Smooth muscle cell (in vitro differentiated cells): ENCODE measurements around the gene KRTAP13-4. TPM values are rescaled to one million over a fixed set of nuclear protein-coding genes. Genes with fewer than 3 reads are reported as not detected.

Experiments used
- DNase-seq: peaks from one replicate; lab custom pipeline; 2025; ENCODE audit not compliant: unreplicated experiment; lab: John Stamatoyannopoulos, UW
- H2AFZ ChIP-seq: fragments of 200-600 bp; sonication (generic); 2 replicates; pipeline ENCODE4 v1.6.0; 2016; ENCODE audit warnings: antibody characterized with exemption, low read depth, mild to moderate bottlenecking
- H3F3A ChIP-seq: fragments of 200-600 bp; sonication (generic); 2 replicates; pipeline ENCODE4 v1.6.0; 2017; ENCODE audit warnings: antibody characterized with exemption, low read depth
- H3K27ac ChIP-seq: fragments of 200-600 bp; sonication (generic); 2 replicates; pipeline ENCODE4 v1.5.1; 2016; ENCODE audit warnings: low read depth, mild to moderate bottlenecking
- H3K27me3 ChIP-seq: fragments of 200-600 bp; sonication (generic); 2 replicates; pipeline ENCODE4 v1.6.1; 2016; ENCODE audit warnings: low read depth, mild to moderate bottlenecking
- H3K36me3 ChIP-seq: fragments of 200-600 bp; sonication (generic); 2 replicates; pipeline ENCODE4 v1.5.1; 2016; ENCODE audit warnings: low read depth
- H3K4me1 ChIP-seq: fragments of 200-600 bp; sonication (generic); 2 replicates; pipeline ENCODE4 v1.5.1; 2016; ENCODE audit warnings: low read depth
- H3K4me2 ChIP-seq: fragments of 200-600 bp; sonication (generic); 2 replicates; pipeline ENCODE4 v1.6.0; 2016; ENCODE audit warnings: mild to moderate bottlenecking
- H3K4me3 ChIP-seq: fragments of 200-600 bp; sonication (generic); 2 replicates; pipeline ENCODE4 v1.5.1; 2016; ENCODE audit warnings: mild to moderate bottlenecking
- H3K79me2 ChIP-seq: fragments of 200-600 bp; sonication (generic); 2 replicates; pipeline ENCODE4 v1.6.0; 2016; ENCODE audit warnings: low read depth, mild to moderate bottlenecking
- H3K9ac ChIP-seq: fragments of 200-600 bp; sonication (generic); 2 replicates; pipeline ENCODE4 v1.6.0; 2016; ENCODE audit warnings: low read depth
- H3K9me3 ChIP-seq: fragments of 200-600 bp; sonication (generic); replicated peaks from 2 replicates; pipeline ENCODE4 v1.5.1; 2016; ENCODE audit warnings: low read depth
- H4K20me1 ChIP-seq: fragments of 200-600 bp; sonication (generic); 2 replicates; pipeline ENCODE4 v1.6.0; 2016; ENCODE audit warnings: low read depth
- WGBS: methylation state at CpG from one replicate; pipeline ENCODE4 v1.1.7; 2016; ENCODE audit warnings: low lambda C conversion rate; 5-methylcytosine and 5-hydroxymethylcytosine counted together
- polyA plus RNA-seq: library from polyadenylated mRNA; unstranded; fragments of >200 nt; fragmentation: Nextera tagmentation; extraction: Ambion mirVana; gene quantifications from 2 replicates; pipeline ENCODE4 v1.2.1, GENCODE V29; 2016
- total RNA-seq: library from RNA; depleted of rRNA; stranded (reverse); fragments of >200 nt; gene quantifications from 2 replicates; pipeline ENCODE4 v1.2.3, GENCODE V29; 2014
- TF ChIP-seq, protein P1 (sequence below): fragments of 200-600 bp; sonication (generic); IDR thresholded peaks from 2 replicates; pipeline ENCODE4 v1.5.1; 2017; ENCODE audit warnings: borderline replicate concordance, mild to moderate bottlenecking, antibody characterized with exemption; ENCODE audit not compliant: insufficient read depth, poor library complexity, severe bottlenecking

The KRTAP13-4 gene
- total and polyA plus RNA-seq, 2 experiments from 2014 or later: not detected

DNA sequence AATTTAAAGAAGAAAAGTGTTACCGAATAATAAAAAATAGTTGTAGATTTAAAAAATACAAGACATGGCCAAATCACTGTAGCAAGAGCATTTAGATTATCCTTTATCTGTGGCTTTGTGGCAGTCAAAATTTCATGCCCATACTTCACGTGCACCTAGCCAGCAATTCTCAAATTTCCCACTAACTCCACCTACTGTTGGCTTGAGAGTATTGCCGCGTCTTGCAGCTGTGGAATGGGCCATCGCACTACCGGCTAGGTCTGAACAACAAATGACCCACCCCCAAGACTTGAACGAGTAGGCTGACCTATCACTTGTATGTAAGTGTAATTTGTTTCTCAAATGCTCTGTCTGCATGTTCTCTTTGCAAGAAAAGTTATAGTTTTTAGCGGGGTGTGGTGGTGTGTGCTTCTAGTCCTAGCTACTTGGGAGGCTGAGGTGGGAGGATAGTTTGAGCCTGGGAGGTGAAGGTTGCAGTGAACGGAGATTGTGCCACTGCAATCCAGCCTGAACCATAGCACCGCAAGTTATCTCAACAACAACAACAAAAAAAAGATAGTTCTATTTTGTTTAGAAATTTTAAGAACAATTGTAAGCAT, 4.1 kb downstream of the KRTAP13-4 start:
- 24% methylated on average over 10 of the region's 10 CpGs for WGBS
- Histone ChIP-seq H3K4me3 (no peak overlapping the region), H3K79me2 (no peaks in the 10 kb centered on the region), H3K9ac (no peak overlapping the region), H3K27ac (no peak overlapping the region), H3K27me3 (peaks cover 4% of the 10 kb centered on the region), H3K36me3 (no peaks in the 10 kb centered on the region), H4K20me1 (no peaks in the 10 kb centered on the region), H3K4me2 (no peak overlapping the region), H3K9me3 (no peaks in the 10 kb centered on the region), H3F3A (no peaks in the 10 kb centered on the region), H3K4me1 (no peaks in the 10 kb centered on the region), H2AFZ (no peak overlapping the region)
- TF ChIP-seq, protein P1, sequence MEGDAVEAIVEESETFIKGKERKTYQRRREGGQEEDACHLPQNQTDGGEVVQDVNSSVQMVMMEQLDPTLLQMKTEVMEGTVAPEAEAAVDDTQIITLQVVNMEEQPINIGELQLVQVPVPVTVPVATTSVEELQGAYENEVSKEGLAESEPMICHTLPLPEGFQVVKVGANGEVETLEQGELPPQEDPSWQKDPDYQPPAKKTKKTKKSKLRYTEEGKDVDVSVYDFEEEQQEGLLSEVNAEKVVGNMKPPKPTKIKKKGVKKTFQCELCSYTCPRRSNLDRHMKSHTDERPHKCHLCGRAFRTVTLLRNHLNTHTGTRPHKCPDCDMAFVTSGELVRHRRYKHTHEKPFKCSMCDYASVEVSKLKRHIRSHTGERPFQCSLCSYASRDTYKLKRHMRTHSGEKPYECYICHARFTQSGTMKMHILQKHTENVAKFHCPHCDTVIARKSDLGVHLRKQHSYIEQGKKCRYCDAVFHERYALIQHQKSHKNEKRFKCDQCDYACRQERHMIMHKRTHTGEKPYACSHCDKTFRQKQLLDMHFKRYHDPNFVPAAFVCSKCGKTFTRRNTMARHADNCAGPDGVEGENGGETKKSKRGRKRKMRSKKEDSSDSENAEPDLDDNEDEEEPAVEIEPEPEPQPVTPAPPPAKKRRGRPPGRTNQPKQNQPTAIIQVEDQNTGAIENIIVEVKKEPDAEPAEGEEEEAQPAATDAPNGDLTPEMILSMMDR: peak; percentile 59
- no peak for DNase-seq

- Histone ChIP-seq H3K36me3 (no peaks in the 10 kb centered on the region), H3K9ac (no peak overlapping the region), H3K4me2 (no peak overlapping the region), H3K4me1 (no peaks in the 10 kb centered on the region), H3K79me2 (no peaks in the 10 kb centered on the region), H3K9me3 (no peaks in the 10 kb centered on the region), H3K27me3 (peaks cover 4% of the 10 kb centered on the region), H2AFZ (no peak overlapping the region), H4K20me1 (no peaks in the 10 kb centered on the region), H3F3A (no peaks in the 10 kb centered on the region), H3K4me3 (no peak overlapping the region), H3K27ac (no peak overlapping the region)
- 83% methylated on average over 3 of the region's 3 CpGs for WGBS
- TF ChIP-seq, protein P1: no peak
- no peak for DNase-seq
Measured at GRCh38 chr21:30437010-30437565, 7.1 kb downstream of the KRTAP13-4 start.

DNA sequence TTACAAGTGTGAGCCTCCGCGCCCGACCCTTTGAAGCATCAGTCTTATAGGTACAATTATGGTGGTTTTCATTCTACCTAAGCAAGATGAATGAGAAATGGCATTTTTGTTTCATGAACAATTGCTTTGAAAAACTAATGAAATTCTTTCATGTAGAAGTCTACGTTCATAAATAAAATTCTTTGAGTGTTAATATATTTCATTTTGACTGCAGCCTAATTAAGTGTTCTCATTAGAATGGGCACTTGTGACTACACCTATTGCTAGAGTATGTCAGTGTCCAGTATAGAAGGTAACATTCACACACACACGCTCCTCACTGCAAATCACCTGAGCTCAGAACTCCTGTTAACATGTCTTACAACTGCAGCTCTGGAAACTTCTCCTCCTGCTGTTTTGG, 10.0 kb downstream of the KRTAP13-4 start, which contains the start of gene KRTAP15-1:
Gene KRTAP15-1 (plus strand): TSS at position 301 of the 400 bp plus-strand sequence. CDS start 53 bp downstream, at position 354.
- Histone ChIP-seq H3K27ac (no peak within 1 kb of the TSS), H3K4me2 (no peak within 1 kb of the TSS)

More for the DNA sequence above, 10.0 kb downstream of the KRTAP13-4 start, which contains the start of gene KRTAP15-1:
- H3K36me3 ChIP-seq: no peaks in the 10 kb centered on the region
- no peaks in the 10 kb centered on the region for H3K79me2 ChIP-seq
- TF ChIP-seq, protein P1: no peak
- no peaks in the 10 kb centered on the region for H3F3A ChIP-seq
- DNase-seq: no peak
- H3K4me1 ChIP-seq: no peaks in the 10 kb centered on the region
- no peaks in the 10 kb centered on the region for H3K9me3 ChIP-seq
- no peaks in the 10 kb centered on the region for H4K20me1 ChIP-seq
- H2AFZ ChIP-seq: no peak within 1 kb of the TSS
- 95% methylated on average over 5 of the region's 5 CpGs for WGBS
- H3K9ac ChIP-seq: no peak within 1 kb of the TSS
- H3K4me3 ChIP-seq: no peak within 1 kb of the TSS
- no peaks in the 10 kb centered on the region for H3K27me3 ChIP-seq
